NCI-H2029 (cell line): ENCODE data around the gene CDH23.

ENCODE experiments used
- DNase-seq: peaks from one replicate; lab custom pipeline; 2025; lab: John Stamatoyannopoulos, UW

CDH23 gene

DNA sequence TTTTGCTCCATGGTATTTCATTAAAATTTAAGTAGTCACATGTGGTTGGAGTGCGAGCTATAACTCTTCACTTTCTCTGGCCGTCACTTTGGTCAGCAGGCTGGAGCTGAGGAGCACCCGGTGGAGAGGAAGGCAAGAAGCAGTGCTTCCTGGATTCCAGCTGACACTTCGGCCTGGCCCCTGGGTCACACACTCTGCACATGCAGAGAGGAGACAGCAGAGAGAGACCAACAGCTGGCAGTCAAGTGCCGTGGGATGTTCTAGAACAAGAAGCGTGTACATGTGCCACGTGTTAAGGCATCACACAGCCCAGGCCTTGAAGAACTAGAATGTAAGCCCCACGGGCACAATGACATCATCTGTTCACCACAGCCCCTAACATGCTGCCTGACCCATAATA, 424.2 kb downstream of the CDH23 start:
- DNase-seq: no peak

DNA sequence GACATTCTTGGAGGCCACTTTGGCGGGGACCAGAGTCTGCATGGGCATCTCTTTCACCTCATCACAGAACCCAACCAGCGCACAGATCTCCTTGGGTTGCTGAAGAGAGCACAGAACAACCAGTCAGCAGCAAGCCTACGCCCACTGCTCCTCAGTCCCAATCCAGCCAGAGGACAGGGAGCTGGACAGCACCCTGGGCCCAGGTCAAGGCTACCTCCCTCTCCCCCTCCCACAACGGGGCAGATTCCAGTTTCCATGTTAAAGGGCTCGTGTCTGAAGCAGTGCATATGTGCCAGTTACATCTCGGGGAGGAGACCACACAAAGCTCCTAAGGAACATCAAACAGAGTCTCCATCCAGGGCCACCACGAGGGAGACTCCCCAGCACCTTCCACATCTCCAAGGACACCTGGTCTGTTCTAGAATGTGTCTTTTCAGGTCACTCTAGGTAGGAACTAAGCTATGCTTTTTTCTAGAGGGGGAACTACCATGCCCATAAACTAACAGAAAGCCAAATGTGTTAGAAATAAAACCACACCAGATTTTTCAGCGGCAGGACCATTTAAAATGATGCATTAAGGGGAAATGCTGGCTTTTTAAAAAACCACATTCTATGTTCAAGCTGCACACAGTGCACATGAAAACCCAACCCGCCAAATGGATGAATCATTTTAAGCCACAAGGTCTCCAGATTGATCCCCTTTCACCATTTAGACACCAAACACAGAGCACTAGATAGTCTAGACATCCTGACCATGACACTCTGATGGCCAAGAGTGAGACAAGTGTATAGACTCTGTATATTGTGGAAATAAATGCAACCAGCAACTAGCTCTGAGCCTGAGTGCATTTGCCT, 425.4 kb downstream of the CDH23 start:
- DNase-seq: no peak

DNA sequence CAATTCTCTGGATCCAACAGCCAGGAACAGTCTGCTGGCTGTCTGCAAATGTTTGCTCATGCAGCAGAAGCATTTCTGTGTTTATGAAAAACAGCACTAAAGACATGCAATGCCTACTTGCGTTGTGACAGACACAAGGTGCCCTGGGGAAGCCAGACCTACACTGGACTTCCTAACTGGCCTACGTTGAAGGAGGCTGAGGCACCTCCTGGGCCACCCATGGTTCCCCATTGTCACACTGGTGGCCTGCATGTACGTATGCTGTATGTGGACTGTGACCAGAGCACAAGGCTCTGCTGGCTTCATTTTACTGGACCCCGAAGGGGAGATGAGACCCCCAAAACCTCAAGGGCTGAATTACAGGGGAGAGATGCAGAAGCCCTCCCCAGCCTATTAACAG, 426.6 kb downstream of the CDH23 start:
- DNase-seq: no peak

- DNase-seq: no peak
Measured at GRCh38 chr10:71824333-71824732, 427.6 kb downstream of the CDH23 start.

DNA sequence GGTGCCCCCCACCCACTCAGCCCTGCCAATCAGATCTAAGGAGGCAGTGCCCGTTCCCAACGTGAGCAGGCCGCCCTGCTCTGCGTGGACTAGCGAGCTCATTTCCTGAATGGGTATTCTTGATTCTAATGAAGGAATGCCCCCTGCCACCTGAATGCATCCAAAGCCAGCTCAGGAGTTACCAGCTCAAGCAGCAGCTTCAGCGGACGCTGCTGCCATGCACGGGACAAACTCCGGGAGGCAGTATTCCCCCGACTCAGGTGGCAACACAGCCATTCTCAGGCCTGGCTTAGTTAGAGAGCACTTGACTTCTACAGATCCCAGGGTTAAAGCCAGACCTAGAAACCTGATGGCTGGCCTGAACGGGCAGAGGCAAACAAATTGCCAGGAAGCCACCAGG, 428.5 kb downstream of the CDH23 start:
- no peak for DNase-seq

- no peak for DNase-seq
Measured at GRCh38 chr10:71827852-71828251, 431.1 kb downstream of the CDH23 start.

GRCh38 chr10:71828702-71829101, 432.0 kb downstream of the CDH23 start:
- DNase-seq: no peak

- no peak for DNase-seq
Measured at GRCh38 chr10:71829171-71829570, 432.5 kb downstream of the CDH23 start.

DNA sequence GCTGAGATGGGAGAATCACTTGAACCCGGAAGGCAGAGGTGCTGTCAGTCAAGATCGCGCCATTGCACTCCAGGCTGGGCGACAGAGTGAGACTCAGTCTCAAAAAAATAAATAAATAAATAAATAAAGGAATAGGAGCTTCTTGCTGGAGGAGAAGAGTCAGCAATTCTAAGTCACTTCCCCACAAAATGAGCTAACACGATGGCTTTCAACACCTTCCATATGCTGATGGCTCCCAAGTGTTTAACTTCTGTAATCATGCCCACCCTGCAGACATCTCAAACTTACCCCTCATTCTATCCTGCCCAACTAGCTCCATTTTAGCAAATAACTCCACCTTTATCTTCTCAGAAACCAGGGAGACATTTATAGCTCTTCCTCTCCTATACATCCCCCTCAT, 433.2 kb downstream of the CDH23 start:
- DNase-seq: no peak

- DNase-seq: no peak
Measured at GRCh38 chr10:71830726-71831125, 434.0 kb downstream of the CDH23 start.

DNA sequence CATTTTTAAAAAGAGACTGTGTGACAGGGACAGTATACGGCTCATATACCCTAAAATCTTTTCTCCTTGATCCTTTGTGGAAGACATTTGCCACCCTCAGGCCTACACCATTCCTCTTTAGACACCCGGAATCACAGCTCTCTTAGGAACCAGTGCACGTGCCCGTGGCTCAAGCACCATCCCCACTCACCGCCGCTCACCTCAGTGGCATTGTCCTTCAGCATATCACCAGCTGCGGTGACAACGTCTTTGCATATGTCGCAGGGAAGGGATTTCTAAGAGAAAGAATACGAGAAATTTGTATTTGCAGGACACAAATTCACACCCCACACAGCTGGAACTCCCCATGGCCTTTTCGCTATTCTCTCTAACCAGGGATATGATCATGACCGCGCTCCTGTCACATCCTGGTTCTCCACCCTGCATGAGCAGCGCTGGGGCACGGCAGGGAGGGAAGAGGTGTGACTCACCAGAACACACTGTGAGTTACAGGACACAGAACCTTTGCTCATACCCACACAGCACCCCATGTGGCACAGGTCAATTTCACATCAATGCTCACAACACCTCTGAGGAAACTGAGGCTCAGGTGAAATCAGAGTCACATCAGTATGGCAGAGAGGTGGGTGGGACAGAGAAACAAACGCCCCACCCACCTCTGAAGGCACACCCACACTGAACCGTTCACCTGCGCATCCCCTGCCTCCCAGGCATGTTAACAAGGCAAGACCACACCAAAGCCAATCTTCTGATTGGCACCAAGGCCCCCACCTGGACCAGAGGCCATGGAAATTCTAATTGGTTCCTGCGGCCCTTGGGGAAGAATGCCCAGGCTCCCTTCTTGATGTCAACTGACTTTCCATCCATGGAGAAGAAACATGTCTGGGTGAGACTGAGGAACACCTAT, 435.2 kb downstream of the CDH23 start:
- no peak for DNase-seq

DNA sequence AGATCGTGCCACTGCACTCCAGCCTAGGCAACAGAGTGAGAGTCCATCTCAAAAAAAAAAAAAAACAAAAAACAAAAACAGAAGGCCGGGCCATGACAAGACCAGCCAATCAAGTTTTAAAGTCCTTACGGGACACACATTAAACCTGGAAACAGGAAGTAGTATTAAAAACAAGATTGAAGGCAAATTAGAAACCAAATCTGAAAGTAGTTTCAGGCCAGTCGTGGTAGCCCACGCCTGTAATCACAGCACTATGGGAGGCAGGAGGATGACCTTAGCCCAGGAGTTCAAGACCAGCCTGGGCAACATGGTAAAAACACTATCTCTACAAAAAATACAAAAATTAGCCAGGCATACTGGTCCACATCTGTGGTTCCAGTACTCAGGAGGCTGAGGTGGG, 436.2 kb downstream of the CDH23 start:
- DNase-seq: no peak

DNA sequence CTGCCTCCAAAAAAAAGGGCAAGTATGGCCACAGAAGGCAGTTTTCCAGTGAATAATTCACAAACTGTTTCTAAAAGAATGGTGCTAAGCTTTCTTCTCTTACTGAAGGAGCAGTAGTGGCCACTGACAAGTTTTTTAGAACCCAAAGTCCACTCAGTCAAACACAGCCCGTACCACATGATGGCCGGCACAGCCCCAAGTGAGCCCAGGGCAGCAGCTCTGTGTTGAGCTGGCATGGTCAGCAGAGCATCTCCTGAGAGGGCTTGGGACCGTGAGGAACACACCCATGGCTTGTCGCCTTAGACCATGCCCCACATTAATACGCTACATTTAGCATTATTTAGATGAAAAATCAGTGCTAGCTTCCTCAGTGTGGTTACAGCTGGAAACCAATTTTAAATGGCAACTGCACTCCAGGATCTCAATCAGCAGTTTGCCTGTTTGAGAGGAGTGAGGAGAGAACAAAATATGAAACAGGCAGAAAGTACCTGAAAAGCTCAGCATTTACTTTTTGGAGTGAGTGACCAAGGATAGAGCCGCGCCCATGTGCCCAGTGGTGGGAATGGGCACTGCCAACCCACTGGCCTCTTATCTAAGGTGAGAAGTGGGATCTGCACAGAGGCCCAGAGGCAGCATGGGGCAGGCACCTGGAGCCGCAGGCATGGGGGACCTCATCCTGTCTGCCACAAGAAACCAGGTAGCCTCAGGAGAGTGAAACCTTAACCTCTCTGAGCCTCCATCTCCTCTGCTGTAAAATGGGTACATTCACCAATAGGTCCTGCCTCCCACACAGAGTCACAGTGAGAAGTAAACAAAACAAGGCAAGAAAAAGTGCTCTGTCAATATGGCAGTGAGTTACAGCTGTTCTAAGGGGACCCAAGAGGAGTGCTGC, 437.0 kb downstream of the CDH23 start:
- no peak for DNase-seq

- DNase-seq: no peak
Measured at GRCh38 chr10:71834343-71834674, 437.6 kb downstream of the CDH23 start.

GRCh38 chr10:71835671-71836595, 439.2 kb downstream of the CDH23 start:
- DNase-seq: no peak

DNA sequence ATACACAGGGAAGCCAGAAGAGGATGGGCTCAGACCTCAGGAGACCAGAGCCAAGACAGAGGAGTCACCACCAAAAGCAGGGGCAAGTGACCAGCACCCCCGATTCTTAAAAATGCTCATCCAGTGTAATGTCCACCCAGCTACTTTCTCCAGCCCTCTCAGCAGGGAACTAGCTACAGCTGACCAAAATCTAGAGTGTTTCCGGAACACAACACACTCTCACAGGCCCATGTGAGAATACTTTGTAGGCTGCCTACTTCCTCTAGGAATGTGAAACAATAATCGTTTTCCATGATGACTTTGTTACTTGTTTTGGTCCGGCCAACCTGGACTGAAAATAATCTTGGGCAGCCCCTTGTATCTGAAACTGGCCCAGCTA, 439.9 kb downstream of the CDH23 start:
- no peak for DNase-seq

GRCh38 chr10:71837098-71837827, 440.5 kb downstream of the CDH23 start:
- DNase-seq: no peak

DNA sequence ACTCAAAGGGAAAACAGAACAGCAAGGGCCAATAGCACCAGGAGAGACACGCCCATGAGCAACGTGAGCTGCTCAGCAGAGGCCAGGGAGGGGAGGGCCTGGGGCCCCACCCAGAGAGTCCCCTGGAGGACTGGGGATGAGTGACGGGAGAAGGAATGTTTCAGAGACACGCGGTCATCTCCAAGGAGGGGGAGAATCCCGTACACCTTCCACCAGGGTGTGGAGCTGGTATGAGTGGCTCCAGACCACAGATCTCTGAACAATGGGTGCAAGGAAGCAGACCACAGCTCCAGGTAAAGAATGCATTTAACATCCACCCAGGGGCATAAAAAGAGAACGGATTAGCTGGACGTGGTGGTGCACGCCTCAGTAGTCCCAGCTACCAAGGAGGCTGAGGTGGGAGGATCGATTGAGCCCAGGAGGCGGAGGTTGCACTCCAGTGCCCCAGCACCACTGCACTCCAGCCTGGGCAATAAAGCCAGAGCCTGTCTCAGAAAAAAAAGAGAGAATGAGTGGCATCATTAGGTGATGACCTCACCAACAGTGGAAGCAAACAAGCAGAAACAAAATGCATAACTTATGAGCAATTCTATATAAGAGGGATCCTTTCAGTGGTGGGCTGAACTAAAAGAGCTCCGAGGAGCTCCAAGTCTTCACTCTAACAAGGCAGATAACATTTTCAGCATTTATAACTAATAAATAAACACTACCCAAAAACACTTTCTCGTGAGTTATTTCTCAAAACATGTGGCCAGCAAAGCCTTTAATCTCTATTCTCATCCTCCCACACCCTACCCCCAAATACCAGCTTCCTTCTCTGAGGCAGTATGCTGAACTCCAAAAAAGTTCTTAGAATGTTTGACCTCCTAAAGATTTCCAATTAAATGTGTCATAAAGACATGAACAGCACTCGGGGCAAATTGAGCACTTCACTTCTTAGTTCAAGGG, 441.8 kb downstream of the CDH23 start:
- no peak for DNase-seq
